Heart left ventricle (tissue), 13 donors: ENCODE measurements around the gene ERFL.

Source experiments
- CTCF ChIP-seq, 12 donors: fragments of 200-600 bp; sonication (generic) in 4 of 12; IDR thresholded peaks; one replicate each; pipeline versions ENCODE4 v1.5.0 to v1.8.0; 2018 to 2022; ENCODE audit warnings: antibody characterized with exemption in 12 of 12, mild to moderate bottlenecking in 5 of 12
- POLR2A ChIP-seq, 2 donors: fragments of 450-650 bp; IDR thresholded peaks; one replicate each; pipeline ENCODE4 v1.6.1; 2017; ENCODE audit warnings: antibody characterized with exemption in 2 of 2, mild to moderate bottlenecking in 2 of 2, moderate library complexity in 2 of 2
- donor health status: ischemic (EF 13 %, LVEDD 7.1; RV severe dilation, severe dysfunction).
- donor health status: DM: no; HTN: yes; CAD: no.
- donor health status: DM: no; HTN: no; CAD: no.
- donor health status: ischemic (EF 25% LVEDD 6.9; RV normal size, moderate dysfunction).
- donor health status: ischemic (EF 25% LVEDD 5.7; RV mildly dilated, moderate dysfunction).
- donor health status: ischemic (EF 35%, LVEDD 5.7; RV mildly dilated, moderate dysfunction).
- donor health status: nonischemic (EF 11% LVEDD 7.7; RV severe dilation, severe dysfunction).
- donor health status: DM: yes; HTN: yes; CAD: no.
- donor health status: PGD.
- donor health status: ischemic (EF 29% LVEDD 5.4; RV normal size, mild dysfunction).
- donor health status: nonischemic (EF 23%, LVEDD 6.1; RV moderate dilation, normal function).

DNA sequence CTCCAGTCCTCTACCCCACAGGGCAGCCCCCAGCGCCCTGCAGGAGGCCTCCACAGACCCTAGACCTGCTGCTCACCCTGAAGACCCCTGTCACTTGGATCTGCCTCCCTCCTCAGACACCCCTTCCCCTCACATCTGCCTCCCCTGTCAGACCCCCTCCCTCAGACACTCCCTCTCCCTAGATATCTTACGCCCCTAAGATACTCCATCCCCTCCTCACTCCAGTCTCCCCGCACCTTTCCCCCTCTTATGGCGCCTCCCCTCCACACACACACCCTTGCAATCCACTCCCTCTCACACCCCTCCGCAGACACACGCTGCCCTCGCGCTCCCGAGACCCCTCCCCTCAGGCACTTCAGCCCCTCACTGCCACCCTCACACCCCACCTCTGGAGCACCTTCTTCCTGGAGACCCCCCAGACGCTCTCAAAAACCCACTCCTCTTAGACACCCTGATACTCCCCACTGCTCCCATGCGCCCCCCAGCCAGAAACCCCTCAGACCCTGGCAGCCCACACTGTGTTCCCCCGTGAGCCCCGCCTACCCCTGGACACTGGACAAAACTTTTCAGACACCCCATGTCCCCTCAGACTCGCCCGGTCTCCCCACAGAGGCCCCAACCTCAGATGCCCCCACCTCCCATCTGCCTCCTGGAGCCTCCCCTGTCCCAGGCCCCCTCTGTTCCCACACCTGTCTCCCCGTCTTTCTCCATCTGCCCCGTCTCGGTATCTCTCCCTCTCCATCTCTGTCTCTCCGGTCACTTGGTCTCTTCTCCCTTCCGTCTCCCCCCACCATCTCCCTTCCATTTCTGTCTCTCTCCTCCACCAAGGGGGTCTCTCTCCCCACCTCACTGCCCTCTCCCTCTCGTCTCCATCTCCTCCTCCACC lies 14.5 kb downstream of the ERFL start:
- TF ChIP-seq POLR2A (IDR thresholded peaks at IDR 0.05): no peak
- TF ChIP-seq CTCF (IDR thresholded peaks at IDR 0.05): no peak
